Mucosa of rectum (tissue), 2 donors: ENCODE measurements around the gene RAB6B.

Source experiments
- H3K27ac ChIP-seq, 2 donors: one replicate each; pipeline ENCODE4 v1.7.0; 2013; ENCODE audit warnings: inconsistent platforms in 2 of 2, low read depth in 2 of 2, low read length in 2 of 2
- H3K27me3 ChIP-seq, 2 donors: one replicate each; pipeline ENCODE4 v1.7.0; 2013; ENCODE audit warnings: low read length in 2 of 2; ENCODE audit not compliant: control insufficient read depth in 2 of 2, insufficient read depth in 2 of 2
- H3K36me3 ChIP-seq, 2 donors: one replicate each; pipeline ENCODE4 v1.7.0; 2013; ENCODE audit warnings: low read length in 2 of 2; ENCODE audit not compliant: control insufficient read depth in 2 of 2, insufficient read depth in 2 of 2
- H3K4me1 ChIP-seq, 2 donors: one replicate each; pipeline ENCODE4 v1.7.0; 2013; ENCODE audit warnings: low read length in 2 of 2, mild to moderate bottlenecking in 1 of 2; ENCODE audit not compliant: control insufficient read depth in 2 of 2, insufficient read depth in 2 of 2
- H3K4me3 ChIP-seq, 2 donors: one replicate each; pipeline ENCODE4 v1.7.0; 2013; ENCODE audit warnings: low read length in 2 of 2
- H3K9ac ChIP-seq, 2 donors: one replicate each; pipeline ENCODE4 v1.7.0; 2013; ENCODE audit warnings: low read length in 2 of 2, low read depth in 1 of 2, mild to moderate bottlenecking in 1 of 2
- H3K9me3 ChIP-seq, 2 donors: one replicate each; pipeline ENCODE4 v1.7.0; 2013; ENCODE audit warnings: low read length in 2 of 2; ENCODE audit not compliant: control insufficient read depth in 2 of 2
- donor health status: healthy.
- donor health status: Normal muscosa, but diverticular disease.

RAB6B gene

GRCh38 chr3:133849346-133849745 lies 46.3 kb downstream of the RAB6B start:
- Histone ChIP-seq H3K27ac (no peak overlapping the region), H3K9ac (no peak overlapping the region), H3K9me3 (no peaks in the 10 kb centered on the region), H3K4me3 (no peak overlapping the region), H3K4me1 (no peaks in the 10 kb centered on the region), H3K27me3 (no peaks in the 10 kb centered on the region), H3K36me3 (no peaks in the 10 kb centered on the region)

- H3K9ac ChIP-seq: no peak overlapping the region
- H3K36me3 ChIP-seq: no peaks in the 10 kb centered on the region
- no peak overlapping the region for H3K27ac ChIP-seq
- no peaks in the 10 kb centered on the region for H3K4me1 ChIP-seq
- no peaks in the 10 kb centered on the region for H3K9me3 ChIP-seq
- no peak overlapping the region for H3K4me3 ChIP-seq
- H3K27me3 ChIP-seq: no peaks in the 10 kb centered on the region
These were observed 50.6 kb downstream of the RAB6B start for GRCh38 chr3:133845127-133845526.

- Histone ChIP-seq H3K4me3 (no peak overlapping the region), H3K9me3 (no peaks in the 10 kb centered on the region), H3K4me1 (no peaks in the 10 kb centered on the region), H3K9ac (no peak overlapping the region), H3K36me3 (no peaks in the 10 kb centered on the region), H3K27ac (no peak overlapping the region), H3K27me3 (no peaks in the 10 kb centered on the region)
These were observed 52.0 kb downstream of the RAB6B start for GRCh38 chr3:133843634-133844033.

GRCh38 chr3:133842158-133842557 lies 53.5 kb downstream of the RAB6B start:
- Histone ChIP-seq H3K27ac (no peak overlapping the region), H3K27me3 (no peaks in the 10 kb centered on the region), H3K36me3 (no peaks in the 10 kb centered on the region), H3K9me3 (no peaks in the 10 kb centered on the region), H3K4me3 (no peak overlapping the region), H3K9ac (no peak overlapping the region), H3K4me1 (no peaks in the 10 kb centered on the region)

- H3K36me3 ChIP-seq: no peaks in the 10 kb centered on the region
These were observed 54.5 kb downstream of the RAB6B start for GRCh38 chr3:133841196-133841595.

GRCh38 chr3:133840767-133841166 lies 54.9 kb downstream of the RAB6B start:
- Histone ChIP-seq H3K27me3 (no peaks in the 10 kb centered on the region), H3K9ac (no peak overlapping the region), H3K36me3 (no peaks in the 10 kb centered on the region), H3K4me1 (no peaks in the 10 kb centered on the region), H3K9me3 (no peaks in the 10 kb centered on the region), H3K4me3 (no peak overlapping the region), H3K27ac (no peak overlapping the region)

More at GRCh38 chr3:133841196-133841595, 54.5 kb downstream of the RAB6B start:
- Histone ChIP-seq H3K27ac (no peak overlapping the region), H3K4me3 (no peak overlapping the region), H3K9me3 (no peaks in the 10 kb centered on the region), H3K9ac (no peak overlapping the region), H3K27me3 (no peaks in the 10 kb centered on the region), H3K4me1 (no peaks in the 10 kb centered on the region)

- no peaks in the 10 kb centered on the region for H3K4me1 ChIP-seq
- no peak overlapping the region for H3K4me3 ChIP-seq
- H3K36me3 ChIP-seq: no peaks in the 10 kb centered on the region
- no peaks in the 10 kb centered on the region for H3K9me3 ChIP-seq
- no peaks in the 10 kb centered on the region for H3K27me3 ChIP-seq
- H3K27ac ChIP-seq: no peak overlapping the region
- H3K9ac ChIP-seq: no peak overlapping the region
These were observed 55.5 kb downstream of the RAB6B start for GRCh38 chr3:133840055-133840737.

- Histone ChIP-seq H3K27me3 (no peaks in the 10 kb centered on the region), H3K4me1 (no peaks in the 10 kb centered on the region), H3K4me3 (no peak overlapping the region), H3K36me3 (no peaks in the 10 kb centered on the region), H3K9ac (no peak overlapping the region), H3K27ac (no peak overlapping the region), H3K9me3 (no peaks in the 10 kb centered on the region)
These were observed 56.5 kb downstream of the RAB6B start for GRCh38 chr3:133838916-133839800.

- H3K4me3 ChIP-seq: no peak overlapping the region
- H3K27me3 ChIP-seq: no peaks in the 10 kb centered on the region
- H3K36me3 ChIP-seq: no peaks in the 10 kb centered on the region
- no peaks in the 10 kb centered on the region for H3K4me1 ChIP-seq
- no peaks in the 10 kb centered on the region for H3K9me3 ChIP-seq
- no peak overlapping the region for H3K27ac ChIP-seq
- H3K9ac ChIP-seq: no peak overlapping the region
These were observed 57.3 kb downstream of the RAB6B start for GRCh38 chr3:133838296-133838789.
